ENCODE measurements around the gene UHRF2. TPM values are rescaled to one million over a fixed set of nuclear protein-coding genes. Genes with fewer than 3 reads are reported as not detected.
A peak's percentile ranks its signal among the peaks of the same experiment; 100 is the strongest.
"Not testable (repeated sequence)": the region's sequence is repeated elsewhere in the genome, so short reads cannot be mapped to it uniquely, and the experiment has no call there.

The UHRF2 gene
- total and polyA plus RNA-seq, 2 donors (not counting 3 experiments of a cell fraction or from before 2014, with no cell fraction given) = 63.5 to 101 TPM

DNA sequence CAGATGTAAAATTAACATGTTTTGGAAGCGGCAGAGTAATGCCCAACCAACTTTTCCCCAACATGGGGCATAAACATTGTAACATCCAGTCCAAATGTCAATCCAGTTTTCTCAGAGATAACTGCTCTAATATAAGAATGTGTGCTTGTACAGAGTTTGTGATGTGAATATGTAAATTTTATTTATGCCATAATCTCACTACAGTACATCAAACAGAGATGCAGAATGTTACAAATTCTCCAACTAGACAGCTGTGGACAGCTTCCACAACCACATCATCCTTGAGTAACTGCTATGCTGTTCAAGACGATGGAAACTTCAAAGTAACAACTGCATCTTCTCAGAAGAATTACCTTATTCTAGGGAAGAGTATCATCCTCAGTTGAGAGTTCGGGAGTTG, 122.6 kb downstream of the UHRF2 start:
- Histone ChIP-seq H3K27ac (ENCODE audit: insufficient read depth, low read depth, low read length) (no peak overlapping the region), H3K9ac (replicated peaks; ENCODE audit: extremely low read depth, insufficient read depth, low read length) (no peak overlapping the region), H4K20me1 (replicated peaks; ENCODE audit: control insufficient read depth, extremely low read depth, insufficient read depth, low read length) (no peaks in the 10 kb centered on the region), H2AFZ (ENCODE audit: low read depth, low read length) (no peak overlapping the region), H3K4me3 (replicated peaks in 1 of 3; ENCODE audit: insufficient read depth in 1 of 3, low read depth in 1 of 3, low read length in 3 of 3) (no peak overlapping the region), H3K9me1 (replicated peaks; ENCODE audit: control insufficient read depth, extremely low read depth, insufficient read depth, low read length) (no peaks in the 10 kb centered on the region), H3K9me3 (replicated peaks; ENCODE audit: control insufficient read depth, insufficient read depth, low read length) (no peaks in the 10 kb centered on the region), H3K36me3 (ENCODE audit: control insufficient read depth in 2 of 2, extremely low read depth in 1 of 2, insufficient read depth in 2 of 2, low read length in 2 of 2) (no peaks in the 10 kb centered on the region), H3K4me1 (ENCODE audit: control insufficient read depth, extremely low read depth, insufficient read depth, low read length) (no peaks in the 10 kb centered on the region), H3K27me3 (ENCODE audit: control insufficient read depth in 2 of 2, insufficient read depth in 2 of 2, low read length in 2 of 2) (no peaks in the 10 kb centered on the region), H3K79me2 (ENCODE audit: control insufficient read depth, insufficient read depth, low read length) (no peaks in the 10 kb centered on the region), H3K4me2 (ENCODE audit: insufficient read depth, low read length) (no peak overlapping the region)
- dilution Hi-C loops (cut with MboI; ENCODE audit: extremely low pct_ligation_motif_present, low sequenced_read_pairs) = no loop called here
- no peak for TF ChIP-seq MYC (IDR thresholded peaks at IDR 0.05; ENCODE audit: low read depth, low read length)
- no peak for TF ChIP-seq POLR2A (IDR thresholded peaks at IDR 0.05; ENCODE audit: low read depth, low read length)
- no peak for FAIRE-seq
- no TSS peak for BruUV-seq (replicated peaks)
- ChIA-PET CTCF (interaction anchor here (0.6 kb wide), 1 partner anchor 28 kb away, joined by 3 read pairs; no protein-coding TSS in a partner anchor), POLR2A (no interaction called here)
- DNase-seq (ENCODE audit: low read depth, low spot score) = no peak
- intact Hi-C loops (cut with micrococcal nuclease) = no loop called here

DNA sequence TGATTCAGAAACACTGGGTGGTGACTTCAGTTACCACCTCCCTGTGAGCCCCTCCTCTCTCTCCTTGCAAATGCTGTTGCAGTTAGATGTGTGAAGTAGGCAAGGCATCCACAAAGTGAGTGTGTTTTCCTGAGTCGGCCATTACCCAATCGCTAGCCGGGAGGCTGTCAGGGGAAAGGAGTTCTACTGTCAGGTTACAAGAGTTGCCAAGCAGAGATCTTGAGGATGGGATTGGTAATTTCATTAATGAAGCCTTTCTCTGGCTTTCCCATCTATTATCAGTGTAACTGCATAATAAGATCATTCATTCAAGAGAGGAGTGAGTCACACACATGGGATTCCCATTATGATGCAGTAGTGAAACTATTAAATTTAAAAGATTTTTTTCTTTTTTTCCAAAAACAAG, 125.7 kb downstream of the UHRF2 start:
- BruUV-seq (replicated peaks) = no TSS peak
- intact Hi-C loops (cut with micrococcal nuclease) (no loop called here), dilution Hi-C loops (cut with MboI; ENCODE audit: extremely low pct_ligation_motif_present, low sequenced_read_pairs) (no loop called here)
- Histone ChIP-seq H3K27ac (ENCODE audit: insufficient read depth, low read depth, low read length) (no peak overlapping the region), H3K27me3 (ENCODE audit: control insufficient read depth in 2 of 2, insufficient read depth in 2 of 2, low read length in 2 of 2) (no peaks in the 10 kb centered on the region), H3K4me1 (ENCODE audit: control insufficient read depth, extremely low read depth, insufficient read depth, low read length) (no peaks in the 10 kb centered on the region), H3K4me2 (ENCODE audit: insufficient read depth, low read length) (no peak overlapping the region), H4K20me1 (replicated peaks; ENCODE audit: control insufficient read depth, extremely low read depth, insufficient read depth, low read length) (no peaks in the 10 kb centered on the region), H3K9ac (replicated peaks; ENCODE audit: extremely low read depth, insufficient read depth, low read length) (no peak overlapping the region), H3K9me3 (replicated peaks; ENCODE audit: control insufficient read depth, insufficient read depth, low read length) (no peaks in the 10 kb centered on the region), H2AFZ (ENCODE audit: low read depth, low read length) (no peak overlapping the region), H3K36me3 (ENCODE audit: control insufficient read depth in 2 of 2, extremely low read depth in 1 of 2, insufficient read depth in 2 of 2, low read length in 2 of 2) (no peaks in the 10 kb centered on the region), H3K79me2 (ENCODE audit: control insufficient read depth, insufficient read depth, low read length) (no peaks in the 10 kb centered on the region), H3K9me1 (replicated peaks; ENCODE audit: control insufficient read depth, extremely low read depth, insufficient read depth, low read length) (no peaks in the 10 kb centered on the region), H3K4me3 (replicated peaks in 1 of 3; ENCODE audit: insufficient read depth in 1 of 3, low read depth in 1 of 3, low read length in 3 of 3) (no peak overlapping the region)
- TF ChIP-seq, protein P1, sequence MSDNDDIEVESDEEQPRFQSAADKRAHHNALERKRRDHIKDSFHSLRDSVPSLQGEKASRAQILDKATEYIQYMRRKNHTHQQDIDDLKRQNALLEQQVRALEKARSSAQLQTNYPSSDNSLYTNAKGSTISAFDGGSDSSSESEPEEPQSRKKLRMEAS (IDR thresholded peaks at IDR 0.05; ENCODE audit: insufficient read depth, insufficient read length) = no peak
- TF ChIP-seq FOS (IDR thresholded peaks at IDR 0.05; ENCODE audit: borderline replicate concordance, insufficient read depth, low read length) (peak; percentile 44), POLR2A (IDR thresholded peaks at IDR 0.05; ENCODE audit: low read depth, low read length) (no peak)
- ChIA-PET CTCF (interaction anchor here (0.9 to 1.6 kb wide), 3 partner anchors 13 to 29 kb away, joined by 3 to 7 read pairs (median 6); no protein-coding TSS in a partner anchor), POLR2A (no interaction called here)
- no peak for DNase-seq (ENCODE audit: low read depth, low spot score)
- peak; percentile 28 for FAIRE-seq

DNA sequence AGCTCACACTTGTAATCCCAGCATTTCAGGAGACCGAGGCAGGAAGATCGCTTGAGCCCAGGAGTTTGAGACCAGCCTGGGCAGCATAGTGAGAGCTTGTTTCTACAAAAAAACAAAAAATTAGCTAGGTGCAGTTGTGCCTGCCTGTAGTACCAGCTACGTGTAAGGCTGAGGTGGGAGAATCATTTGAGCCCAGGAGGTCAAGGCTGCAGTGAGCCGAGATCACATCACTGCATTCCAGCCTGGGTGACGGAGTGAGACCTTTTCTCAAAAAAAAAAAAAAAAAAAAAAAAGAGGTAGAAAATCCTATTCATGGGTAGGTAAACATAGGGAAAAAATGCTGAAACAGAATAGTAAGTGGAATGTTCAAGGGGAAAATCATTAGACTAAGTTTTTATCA, 129.6 kb downstream of the UHRF2 start:
- H3K4me2 ChIP-seq (ENCODE audit: insufficient read depth, low read length); H3K4me1 ChIP-seq (ENCODE audit: control insufficient read depth, extremely low read depth, insufficient read depth, low read length); H3K9me1 ChIP-seq (replicated peaks; ENCODE audit: control insufficient read depth, extremely low read depth, insufficient read depth, low read length); H3K4me3 ChIP-seq (replicated peaks in 1 of 3; ENCODE audit: insufficient read depth in 1 of 3, low read depth in 1 of 3, low read length in 3 of 3); H3K9ac ChIP-seq (replicated peaks; ENCODE audit: extremely low read depth, insufficient read depth, low read length); DNase-seq (ENCODE audit: low read depth, low spot score); H3K9me3 ChIP-seq (replicated peaks; ENCODE audit: control insufficient read depth, insufficient read depth, low read length); H3K27me3 ChIP-seq (ENCODE audit: control insufficient read depth in 2 of 2, insufficient read depth in 2 of 2, low read length in 2 of 2); dilution Hi-C loops (cut with MboI; ENCODE audit: extremely low pct_ligation_motif_present, low sequenced_read_pairs); BruUV-seq (replicated peaks); H4K20me1 ChIP-seq (replicated peaks; ENCODE audit: control insufficient read depth, extremely low read depth, insufficient read depth, low read length); H3K79me2 ChIP-seq (ENCODE audit: control insufficient read depth, insufficient read depth, low read length); H3K27ac ChIP-seq (ENCODE audit: insufficient read depth, low read depth, low read length); H3K36me3 ChIP-seq (ENCODE audit: control insufficient read depth in 2 of 2, extremely low read depth in 1 of 2, insufficient read depth in 2 of 2, low read length in 2 of 2); FAIRE-seq; H2AFZ ChIP-seq (ENCODE audit: low read depth, low read length); intact Hi-C loops (cut with micrococcal nuclease): not testable (repeated sequence)
- CTCF ChIA-PET = interaction anchor here (0.7 to 1.9 kb wide), 5 partner anchors 9 to 188 kb away, joined by 3 to 11 read pairs (median 4); no protein-coding TSS in a partner anchor
- POLR2A ChIA-PET = interaction anchor here (0.7 kb wide), 1 partner anchor 11 kb away, joined by 4 read pairs; no protein-coding TSS in a partner anchor
